ENCODE data around the gene UMAD1. TPM values are rescaled to one million over a fixed set of nuclear protein-coding genes. Genes with fewer than 3 reads are reported as not detected.

Gene UMAD1
- total RNA-seq, 4 donors from 2014 or later: 9.4 to 17.8 (median 12.1) TPM

DNA sequence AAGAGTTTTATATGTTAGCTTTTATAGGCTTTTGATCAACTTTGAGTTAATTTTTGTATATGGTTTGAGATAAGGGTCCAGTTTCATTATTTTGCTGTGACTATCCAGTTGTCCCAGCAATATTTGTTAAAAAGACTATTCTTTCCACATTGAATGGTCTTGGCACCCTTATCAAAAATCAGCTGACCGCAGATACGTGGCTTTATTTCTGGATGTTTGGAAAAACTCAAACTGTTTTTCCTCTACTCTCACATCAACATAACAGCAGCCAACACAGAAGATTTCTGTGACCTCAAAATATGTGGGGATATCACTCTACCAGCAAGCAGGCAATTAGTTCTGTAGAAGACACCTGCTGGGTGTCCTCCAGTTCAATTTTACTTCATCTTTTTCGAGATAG is 211.4 kb downstream of the UMAD1 start:
- TF ChIP-seq, protein P1, sequence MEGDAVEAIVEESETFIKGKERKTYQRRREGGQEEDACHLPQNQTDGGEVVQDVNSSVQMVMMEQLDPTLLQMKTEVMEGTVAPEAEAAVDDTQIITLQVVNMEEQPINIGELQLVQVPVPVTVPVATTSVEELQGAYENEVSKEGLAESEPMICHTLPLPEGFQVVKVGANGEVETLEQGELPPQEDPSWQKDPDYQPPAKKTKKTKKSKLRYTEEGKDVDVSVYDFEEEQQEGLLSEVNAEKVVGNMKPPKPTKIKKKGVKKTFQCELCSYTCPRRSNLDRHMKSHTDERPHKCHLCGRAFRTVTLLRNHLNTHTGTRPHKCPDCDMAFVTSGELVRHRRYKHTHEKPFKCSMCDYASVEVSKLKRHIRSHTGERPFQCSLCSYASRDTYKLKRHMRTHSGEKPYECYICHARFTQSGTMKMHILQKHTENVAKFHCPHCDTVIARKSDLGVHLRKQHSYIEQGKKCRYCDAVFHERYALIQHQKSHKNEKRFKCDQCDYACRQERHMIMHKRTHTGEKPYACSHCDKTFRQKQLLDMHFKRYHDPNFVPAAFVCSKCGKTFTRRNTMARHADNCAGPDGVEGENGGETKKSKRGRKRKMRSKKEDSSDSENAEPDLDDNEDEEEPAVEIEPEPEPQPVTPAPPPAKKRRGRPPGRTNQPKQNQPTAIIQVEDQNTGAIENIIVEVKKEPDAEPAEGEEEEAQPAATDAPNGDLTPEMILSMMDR (IDR thresholded peaks at IDR 0.05; ENCODE audit: low read depth): no peak

DNA sequence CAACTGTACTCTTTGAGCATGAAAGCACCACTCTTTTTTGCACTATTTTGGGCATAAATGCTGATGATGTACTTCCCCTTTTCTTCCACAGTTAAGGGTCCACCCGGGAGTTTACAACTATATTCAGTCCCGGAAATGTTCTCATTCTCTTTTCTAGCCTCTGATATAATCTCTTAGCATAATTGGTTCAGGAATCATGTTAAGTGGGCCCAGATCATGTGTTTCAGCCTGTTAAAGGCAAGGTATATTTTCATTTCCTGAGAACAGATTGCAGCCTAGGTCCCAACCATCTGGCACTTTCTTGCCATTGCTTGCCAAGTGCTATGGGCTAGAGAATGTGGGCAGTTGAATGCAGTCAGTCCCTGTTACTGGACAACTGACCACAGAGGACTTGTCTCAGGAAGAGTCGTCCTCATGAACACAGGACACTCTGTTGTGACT is 216.6 kb downstream of the UMAD1 start:
- TF ChIP-seq, protein P1 (IDR thresholded peaks at IDR 0.05; ENCODE audit: low read depth): no peak

DNA sequence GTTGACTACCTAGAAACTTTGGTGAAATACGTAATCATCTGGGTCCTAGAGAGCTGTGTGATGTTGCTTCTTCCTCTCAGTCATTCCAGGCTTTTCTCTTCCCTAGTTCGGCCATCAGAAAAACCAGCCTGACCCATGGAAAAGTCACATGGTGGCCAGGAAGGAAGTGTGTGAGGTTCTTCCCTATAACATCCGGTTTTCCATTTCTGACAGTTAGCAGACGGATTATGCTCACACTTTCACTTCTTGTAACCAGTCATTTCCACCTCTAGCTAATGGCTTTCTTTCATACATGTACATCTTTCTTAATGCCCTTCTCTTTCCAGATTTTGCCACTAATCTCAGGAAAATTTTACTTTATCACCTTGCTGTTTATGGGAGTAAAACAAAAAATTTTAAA is 218.0 kb downstream of the UMAD1 start:
- TF ChIP-seq, protein P1 (IDR thresholded peaks at IDR 0.05; ENCODE audit: low read depth): no peak

DNA sequence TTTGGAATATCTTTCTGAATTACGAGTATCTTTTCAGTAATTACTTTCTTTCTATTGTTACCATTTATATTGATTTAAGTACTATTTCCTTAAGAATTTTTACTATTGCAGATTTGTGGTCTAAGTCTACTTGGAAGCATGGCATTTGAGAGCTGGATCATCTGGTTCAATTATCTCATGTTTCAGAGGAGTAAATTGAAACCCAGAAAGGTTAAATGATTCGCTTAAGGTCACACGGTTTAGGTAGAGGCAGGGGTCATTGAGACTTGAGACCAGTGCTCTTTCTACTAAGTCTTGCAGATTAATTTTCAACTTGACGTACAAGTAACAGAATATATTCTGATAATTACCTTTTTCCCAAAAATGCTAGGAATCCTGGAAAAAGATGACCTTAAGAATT is 218.9 kb downstream of the UMAD1 start:
- TF ChIP-seq, protein P1 (IDR thresholded peaks at IDR 0.05; ENCODE audit: low read depth): no peak

DNA sequence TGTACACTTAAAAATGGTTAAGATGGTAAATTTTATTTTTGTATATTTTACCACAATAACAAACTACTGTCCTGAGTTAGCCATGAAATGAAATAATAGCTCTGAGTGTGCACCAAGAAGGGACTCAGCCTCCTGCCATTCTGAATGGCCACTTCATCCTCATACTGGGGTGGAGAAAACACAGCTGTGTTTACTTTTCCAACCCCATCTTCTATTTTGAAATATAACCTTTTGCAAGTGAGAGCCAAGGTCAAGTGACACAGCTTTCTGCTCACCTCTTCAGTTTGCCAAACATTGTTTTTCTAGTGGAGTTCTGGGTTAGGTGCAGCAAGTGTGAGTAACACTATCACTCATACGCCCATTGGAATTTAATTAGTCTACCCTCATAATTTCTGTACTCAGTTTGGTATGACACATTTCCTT is 220.7 kb downstream of the UMAD1 start:
- TF ChIP-seq, protein P1 (IDR thresholded peaks at IDR 0.05; ENCODE audit: low read depth): no peak

DNA sequence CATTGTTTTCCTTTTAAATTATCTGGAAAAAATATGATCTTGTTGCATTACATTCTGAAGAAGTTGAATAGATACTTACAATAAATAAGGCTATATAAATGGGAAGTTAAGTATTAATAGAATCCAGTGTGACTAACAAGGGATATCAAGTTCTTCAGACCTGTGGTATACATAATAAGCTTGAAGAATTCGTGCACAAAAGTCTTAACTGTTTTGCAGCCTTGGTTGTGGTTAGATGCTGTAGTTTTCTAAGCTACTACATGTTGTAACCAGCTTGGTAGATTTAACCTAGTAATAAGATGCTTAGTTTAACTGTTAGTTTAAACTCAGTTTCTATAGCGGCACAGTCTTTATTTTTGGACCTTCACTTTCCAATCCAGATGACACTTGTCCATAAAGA is 221.8 kb downstream of the UMAD1 start:
- TF ChIP-seq, protein P1 (IDR thresholded peaks at IDR 0.05; ENCODE audit: low read depth): no peak

DNA sequence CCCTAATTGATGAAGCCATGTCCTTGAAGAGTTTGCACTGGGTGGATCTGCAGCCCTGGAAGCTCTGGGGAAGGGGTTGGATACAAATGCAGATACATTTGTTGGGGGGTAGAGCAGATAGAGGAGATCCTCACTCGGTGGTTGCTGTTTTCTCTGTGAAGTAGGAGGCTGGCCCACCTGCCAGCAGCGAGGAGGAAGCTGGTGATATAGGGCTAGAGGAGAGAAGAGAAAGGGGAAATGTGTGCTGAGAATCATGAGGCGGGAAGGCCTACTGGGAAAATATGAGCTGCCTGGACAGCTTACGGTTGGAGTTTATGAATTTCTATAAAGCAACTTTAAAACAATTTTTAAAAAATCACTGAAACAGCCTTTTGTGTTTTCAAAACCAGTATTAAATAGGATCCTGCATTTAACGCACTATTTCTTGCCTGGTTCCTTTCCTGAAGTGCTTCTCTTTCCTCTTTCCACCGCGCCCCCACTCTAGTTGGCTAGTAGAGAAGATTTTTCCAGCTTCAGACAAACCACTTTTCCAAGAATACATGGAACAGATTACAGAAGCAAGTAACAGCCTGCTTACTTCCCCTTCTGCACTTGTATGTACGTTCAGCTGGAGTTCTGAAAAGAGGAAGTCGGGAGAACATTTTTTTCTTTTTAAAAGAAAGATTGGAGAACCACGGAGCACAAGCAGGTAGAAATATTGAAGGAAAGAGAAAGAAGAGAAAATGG is 227.5 kb downstream of the UMAD1 start:
- TF ChIP-seq, protein P1 (IDR thresholded peaks at IDR 0.05; ENCODE audit: low read depth): no peak
